VCaP (cell line): ENCODE measurements around the gene SSU72.
"Not testable (repeated sequence)": the region's sequence is repeated elsewhere in the genome, so short reads cannot be mapped to it uniquely, and the experiment has no call there.

Experiments used
- H3K27ac ChIP-seq: fragments of 450-650 bp; 2 replicates; pipeline ENCODE4 v1.5.1; 2017
- TF ChIP-seq, protein P1 (sequence below): fragments of 450-650 bp; conservative IDR thresholded peaks from 2 replicates; pipeline ENCODE4 v1.5.1; 2017; ENCODE audit warnings: mild to moderate bottlenecking, moderate library complexity

The SSU72 gene

DNA sequence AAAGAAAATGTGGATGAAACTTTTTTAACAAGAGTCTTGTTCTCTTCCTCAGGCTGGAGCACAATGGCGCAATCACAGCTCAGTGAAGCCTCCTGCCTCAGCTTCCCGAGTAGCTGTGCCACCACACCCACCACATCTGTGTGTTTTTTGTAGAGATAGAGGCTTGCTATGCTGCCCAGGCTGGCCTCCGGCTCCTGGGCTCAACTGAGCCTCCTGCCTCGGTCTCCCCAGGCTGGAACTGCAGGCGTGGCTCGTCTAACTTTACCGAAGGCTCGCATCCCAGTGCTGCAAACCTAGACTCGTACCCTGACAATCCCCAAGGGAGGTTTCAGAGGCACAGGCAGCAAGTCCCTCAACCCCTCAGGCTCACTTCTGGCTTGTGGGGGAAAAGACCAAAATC lies 14.5 kb downstream of the SSU72 start:
- TF ChIP-seq, protein P1, sequence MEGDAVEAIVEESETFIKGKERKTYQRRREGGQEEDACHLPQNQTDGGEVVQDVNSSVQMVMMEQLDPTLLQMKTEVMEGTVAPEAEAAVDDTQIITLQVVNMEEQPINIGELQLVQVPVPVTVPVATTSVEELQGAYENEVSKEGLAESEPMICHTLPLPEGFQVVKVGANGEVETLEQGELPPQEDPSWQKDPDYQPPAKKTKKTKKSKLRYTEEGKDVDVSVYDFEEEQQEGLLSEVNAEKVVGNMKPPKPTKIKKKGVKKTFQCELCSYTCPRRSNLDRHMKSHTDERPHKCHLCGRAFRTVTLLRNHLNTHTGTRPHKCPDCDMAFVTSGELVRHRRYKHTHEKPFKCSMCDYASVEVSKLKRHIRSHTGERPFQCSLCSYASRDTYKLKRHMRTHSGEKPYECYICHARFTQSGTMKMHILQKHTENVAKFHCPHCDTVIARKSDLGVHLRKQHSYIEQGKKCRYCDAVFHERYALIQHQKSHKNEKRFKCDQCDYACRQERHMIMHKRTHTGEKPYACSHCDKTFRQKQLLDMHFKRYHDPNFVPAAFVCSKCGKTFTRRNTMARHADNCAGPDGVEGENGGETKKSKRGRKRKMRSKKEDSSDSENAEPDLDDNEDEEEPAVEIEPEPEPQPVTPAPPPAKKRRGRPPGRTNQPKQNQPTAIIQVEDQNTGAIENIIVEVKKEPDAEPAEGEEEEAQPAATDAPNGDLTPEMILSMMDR = no peak
- H3K27ac ChIP-seq = peak overlapping the region; percentile 56; the same call in 1 of the 2 replicates

DNA sequence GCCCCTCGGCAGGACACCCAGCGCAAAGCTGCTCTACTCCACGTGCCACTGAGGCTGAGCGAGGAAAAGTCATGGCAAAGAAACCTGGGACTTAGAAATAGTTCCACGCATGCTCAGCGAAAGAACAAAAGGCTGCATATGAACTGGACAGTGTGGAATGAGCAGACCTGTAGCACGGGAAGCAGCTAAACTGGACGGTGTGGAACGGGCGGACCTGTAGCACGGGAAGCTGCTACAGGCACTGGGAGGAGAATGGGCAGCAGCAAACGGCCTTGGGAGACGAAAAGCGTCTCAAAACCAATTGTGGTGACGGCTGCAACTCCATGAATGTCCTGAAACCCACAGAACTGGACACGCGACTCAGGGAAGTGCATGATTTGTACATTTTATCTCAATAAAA lies 15.6 kb downstream of the SSU72 start:
- TF ChIP-seq, protein P1 = no peak
- peak overlapping the region; percentile 56 for H3K27ac ChIP-seq

DNA sequence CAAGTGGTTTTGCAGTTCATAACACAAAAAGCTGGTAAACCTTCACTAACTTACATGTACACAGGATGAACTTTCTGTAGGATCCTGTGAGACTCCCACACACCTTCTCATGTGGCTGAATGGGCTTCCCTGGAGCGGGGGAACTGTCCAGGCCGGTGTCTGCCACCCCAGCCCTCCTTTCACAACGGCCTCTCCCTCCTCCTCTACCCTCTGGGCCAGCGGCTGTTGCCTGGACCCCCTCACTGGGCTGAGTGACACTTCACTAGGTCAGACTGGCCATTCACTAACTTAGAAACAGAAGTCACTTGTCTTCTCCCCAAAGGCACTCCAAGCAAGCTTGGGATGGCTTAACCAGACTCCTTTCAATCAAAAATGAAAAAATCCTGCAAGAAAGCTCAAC lies 16.1 kb downstream of the SSU72 start:
- TF ChIP-seq, protein P1 = no peak
- peak overlapping the region; percentile 56 for H3K27ac ChIP-seq

DNA sequence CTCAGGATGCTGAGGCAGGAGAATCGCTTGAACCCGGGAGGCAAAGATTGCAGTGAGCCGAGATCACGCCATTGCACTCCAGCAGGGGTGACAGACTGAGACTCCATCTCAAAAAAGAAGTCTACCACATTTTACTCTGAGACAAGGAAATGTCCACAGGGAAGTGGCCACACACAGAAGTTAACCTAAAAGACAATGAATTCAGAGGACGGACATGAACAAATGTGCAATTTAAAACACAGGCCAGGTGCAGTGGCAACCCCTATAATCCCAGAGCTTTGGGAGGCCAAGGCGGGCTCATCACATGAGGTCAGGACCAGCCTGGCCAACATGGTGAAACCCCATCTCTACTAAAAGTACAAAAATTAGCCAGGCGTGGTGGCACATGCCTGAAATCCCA lies 17.0 kb downstream of the SSU72 start:
- not testable (repeated sequence) for H3K27ac ChIP-seq

DNA sequence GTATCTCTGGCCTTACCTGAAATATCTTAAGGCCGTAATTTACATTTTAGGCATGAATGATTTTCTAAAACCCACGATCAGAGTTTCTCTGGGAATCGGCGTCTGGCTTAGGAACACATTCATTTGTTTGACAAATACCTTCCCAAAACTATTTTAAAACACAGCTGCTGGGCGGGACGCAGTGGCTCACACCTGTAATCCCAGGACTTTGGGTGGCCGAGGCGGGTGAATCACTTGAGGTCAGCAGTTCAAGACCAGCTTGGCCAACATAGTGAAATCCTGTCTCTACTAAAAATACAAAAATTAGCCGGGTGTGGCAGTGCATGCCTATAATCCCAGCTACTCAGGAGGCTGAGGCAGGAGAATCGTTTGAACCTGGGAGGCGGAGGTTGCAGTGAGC lies 17.7 kb downstream of the SSU72 start:
- H3K27ac ChIP-seq = not testable (repeated sequence)

DNA sequence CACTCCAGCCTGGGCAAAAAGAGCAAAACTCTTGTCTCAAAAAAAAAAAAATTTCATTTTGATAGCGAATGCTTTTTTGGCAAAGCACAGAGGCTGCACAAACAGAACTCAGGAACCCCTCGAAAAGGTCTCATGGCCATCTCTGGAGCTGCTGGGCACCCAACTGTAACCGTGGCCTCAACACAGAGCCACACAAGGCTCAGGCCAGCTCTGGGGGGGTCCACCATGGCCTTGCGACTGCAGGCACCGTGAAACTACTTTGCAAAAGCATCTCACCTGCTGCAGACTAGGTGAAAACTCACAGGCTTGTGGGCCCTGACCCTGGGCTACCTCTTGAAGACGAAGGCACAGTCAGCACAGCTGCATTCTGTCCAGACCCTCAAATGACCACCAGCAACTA lies 18.2 kb downstream of the SSU72 start:
- TF ChIP-seq, protein P1 = no peak
- no peak overlapping the region for H3K27ac ChIP-seq

DNA sequence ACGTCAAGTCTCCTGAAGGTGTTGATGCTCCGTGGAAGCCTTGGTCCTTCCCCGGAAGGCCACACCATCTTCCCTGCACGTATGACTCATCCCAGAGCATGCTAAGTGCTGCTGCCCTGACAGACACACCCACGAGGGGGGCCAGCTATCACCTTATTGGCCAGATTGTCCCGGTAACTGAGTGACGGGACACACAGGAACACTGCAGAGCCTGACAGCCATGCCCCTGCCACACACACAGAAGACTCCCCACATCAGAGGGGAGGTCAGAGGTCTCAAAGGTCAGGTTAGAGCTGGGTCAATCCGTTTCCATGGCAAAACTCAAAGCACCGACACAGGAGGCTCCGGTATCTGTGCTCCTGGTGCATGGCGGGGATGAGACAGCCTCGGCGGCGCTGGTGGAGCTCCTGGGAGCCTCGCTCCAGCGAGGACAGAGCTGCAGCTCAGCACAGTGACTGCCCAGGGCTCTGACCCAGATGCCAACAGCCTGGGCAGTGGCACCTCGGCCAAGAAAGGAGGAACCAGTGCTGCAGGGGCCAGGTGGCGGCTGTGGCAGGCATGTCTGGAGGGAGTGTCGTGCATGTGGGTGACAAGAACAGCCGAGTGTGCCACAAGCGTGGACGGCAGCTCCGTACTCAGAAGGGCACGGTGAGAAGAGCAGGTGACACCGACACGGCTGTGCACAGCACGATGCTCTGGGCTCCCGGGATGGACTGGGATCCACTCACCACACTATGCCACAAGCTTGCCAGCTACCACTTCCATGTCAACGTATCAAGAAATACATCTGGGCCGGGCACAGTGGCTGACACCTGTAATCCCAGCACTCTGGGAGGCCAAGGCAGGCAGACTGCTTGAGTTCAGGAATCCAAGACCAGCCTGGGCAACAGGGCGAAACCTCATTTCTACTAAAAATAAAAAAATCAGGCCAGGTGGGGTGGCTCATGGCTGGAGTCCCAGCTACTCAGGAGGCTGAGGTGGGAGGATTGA lies 19.4 kb downstream of the SSU72 start:
- H3K27ac ChIP-seq = no peak overlapping the region
- TF ChIP-seq, protein P1 = no peak

DNA sequence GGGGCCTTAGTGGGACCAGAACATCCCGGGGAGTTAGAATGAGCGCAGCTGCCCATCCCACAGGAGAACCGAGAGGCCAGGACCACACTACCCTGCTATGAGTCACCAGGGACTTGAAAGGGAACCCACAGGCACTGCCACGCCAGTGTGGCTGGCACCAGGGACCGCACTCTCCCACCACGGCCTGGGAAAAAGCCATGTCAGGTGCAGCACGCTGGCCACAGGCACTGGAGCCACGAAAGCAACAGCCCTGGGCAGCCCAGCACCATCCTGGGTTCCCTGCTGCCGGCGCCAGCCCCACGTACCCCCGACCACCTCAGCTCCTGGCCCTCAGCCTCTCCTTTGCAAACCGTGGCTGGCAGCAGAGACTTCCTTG lies 20.1 kb downstream of the SSU72 start:
- TF ChIP-seq, protein P1 = no peak
- H3K27ac ChIP-seq = no peak overlapping the region
